Brain microvascular endothelial cell (primary cell): Measurements from ENCODE around the gene HLA-A.

Experiments used
- DNase-seq: peaks from one replicate; pipeline ENCODE4 v3.0.0-alpha.2; 2020
- H3K27ac ChIP-seq: fragments of 250-450 bp; sonication (Bioruptor Pico); 2 replicates; pipeline ENCODE4 v1.5.1; 2020; ENCODE audit warnings: mild to moderate bottlenecking, moderate library complexity
- H3K27me3 ChIP-seq: fragments of 250-450 bp; sonication (Bioruptor Pico); replicated peaks from 2 replicates; pipeline ENCODE4 v1.5.1; 2020; ENCODE audit warnings: mild to moderate bottlenecking
- H3K36me3 ChIP-seq: fragments of 250-450 bp; sonication (Bioruptor Pico); replicated peaks from 2 replicates; pipeline ENCODE4 v1.5.1; 2020; ENCODE audit warnings: mild to moderate bottlenecking
- H3K4me3 ChIP-seq: 2 replicates; pipeline ENCODE4 v1.5.1; 2011; ENCODE audit warnings: low read depth, mild to moderate bottlenecking, control low read depth, low read length, moderate library complexity
- CTCF ChIP-seq: IDR thresholded peaks from 2 replicates; pipeline ENCODE4 v1.5.1; 2011; ENCODE audit warnings: low read depth, mild to moderate bottlenecking, moderate library complexity, low read length, control low read depth, inconsistent platforms; ENCODE audit errors: missing control alignments
- in situ Hi-C: cut with HindIII; loops from 2 replicates; pipeline ENCODE4 v1.10.0; 2017; ENCODE audit warnings: low sequenced_read_pairs, low pct_ligation_motif_present

The HLA-A gene

GRCh38 chr6:29945281-29945820 is 3.0 kb downstream of the HLA-A start:
- no peaks in the 10 kb centered on the region for H3K36me3 ChIP-seq
- H3K27ac ChIP-seq = no peak overlapping the region
- no peak for TF ChIP-seq CTCF
- DNase-seq = no peak
- H3K27me3 ChIP-seq = no peaks in the 10 kb centered on the region
- in situ Hi-C loops = no loop called here
- no peak overlapping the region for H3K4me3 ChIP-seq

GRCh38 chr6:29946223-29947076 is 4.1 kb downstream of the HLA-A start:
- no peak overlapping the region for H3K4me3 ChIP-seq
- in situ Hi-C loops = no loop called here
- H3K27me3 ChIP-seq = no peaks in the 10 kb centered on the region
- H3K36me3 ChIP-seq = no peaks in the 10 kb centered on the region
- H3K27ac ChIP-seq = no peak overlapping the region
- no peak for DNase-seq
- TF ChIP-seq CTCF = no peak

- Histone ChIP-seq H3K27me3 (no peaks in the 10 kb centered on the region), H3K27ac (no peak overlapping the region), H3K36me3 (no peaks in the 10 kb centered on the region), H3K4me3 (no peak overlapping the region)
- in situ Hi-C loops = no loop called here
- DNase-seq = no peak
- no peak for TF ChIP-seq CTCF
Observed at GRCh38 chr6:29947077-29947980, 5.0 kb downstream of the HLA-A start.

- TF ChIP-seq CTCF = no peak
- no peaks in the 10 kb centered on the region for H3K27me3 ChIP-seq
- H3K27ac ChIP-seq = no peak overlapping the region
- no peak for DNase-seq
- in situ Hi-C loops = no loop called here
- H3K4me3 ChIP-seq = no peak overlapping the region
- no peaks in the 10 kb centered on the region for H3K36me3 ChIP-seq
Observed at GRCh38 chr6:29948277-29948676, 5.9 kb downstream of the HLA-A start.

GRCh38 chr6:29949934-29950333 is 7.6 kb downstream of the HLA-A start:
- in situ Hi-C loops = no loop called here
- H3K27me3 ChIP-seq = no peaks in the 10 kb centered on the region
- no peaks in the 10 kb centered on the region for H3K36me3 ChIP-seq
- no peak overlapping the region for H3K27ac ChIP-seq
- no peak for DNase-seq
- H3K4me3 ChIP-seq = no peak overlapping the region
- TF ChIP-seq CTCF = no peak
